ENCODE results near the gene CYYR1. TPM values are rescaled to one million over a fixed set of nuclear protein-coding genes. Genes with fewer than 3 reads are reported as not detected.

Gene CYYR1
- not detected for total RNA-seq

DNA sequence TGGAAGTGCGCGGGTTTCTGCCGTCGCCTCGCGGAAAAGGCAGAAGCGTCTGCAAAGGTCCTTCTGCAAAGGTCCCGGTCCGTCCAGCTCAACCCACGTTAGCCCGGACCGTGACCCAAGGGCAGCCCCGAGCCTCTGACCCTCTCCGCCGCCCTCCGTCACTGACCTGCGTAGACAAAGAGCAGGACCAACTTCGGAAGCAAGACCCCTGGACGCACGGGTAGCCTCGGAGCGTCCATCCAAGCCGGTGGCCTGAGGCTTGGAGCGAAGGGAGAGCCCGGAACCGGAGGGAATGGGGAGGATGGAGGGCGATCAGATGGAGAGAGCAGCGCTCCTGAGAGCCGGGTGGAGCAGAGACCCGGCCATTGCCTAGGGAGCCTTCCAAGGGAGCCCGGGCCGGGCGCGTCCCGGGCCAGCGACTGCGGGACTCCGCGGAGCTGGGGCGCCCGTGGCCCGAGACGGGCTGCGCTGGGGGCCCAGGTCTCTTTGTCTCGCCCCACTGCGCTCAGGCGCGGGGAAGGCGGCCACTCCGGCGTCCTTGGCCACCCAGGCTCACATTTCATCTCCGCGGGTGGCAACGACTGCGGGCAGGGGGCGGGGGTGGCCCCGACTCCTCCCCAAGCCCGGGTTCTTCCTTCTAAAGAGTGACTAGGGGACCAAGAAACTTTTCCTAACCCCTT, at the start of gene CYYR1:
CYYR1 (minus strand) TSS at position 585 of the 680 bp plus-strand sequence; CDS start at position 239, 346 bp downstream.
- ATAC-seq (ENCODE audit: low read depth) (no peak), DNase-seq (no peak)
- Mint-ChIP-seq H3K4me3 (no peak within 1 kb of the TSS), H3K4me1 (no peaks in the 10 kb centered on the region), H3K9me3 (no peaks in the 10 kb centered on the region), H3K27me3 (peaks cover 32% of the 10 kb centered on the region), H3K27ac (no peak within 1 kb of the TSS), H3K36me3 (no peaks in the 10 kb centered on the region)
- POLR2A ChIA-PET: no interaction called here

GRCh38 chr21:26617176-26617575, 44.1 kb upstream of the CYYR1 start:
- no peaks in the 10 kb centered on the region for H3K36me3 Mint-ChIP-seq
- no peak for DNase-seq
- no peak for ATAC-seq (ENCODE audit: low read depth)
- no peak overlapping the region for H3K4me3 Mint-ChIP-seq
- POLR2A ChIA-PET: no interaction called here
- no peaks in the 10 kb centered on the region for H3K27me3 Mint-ChIP-seq
- H3K27ac Mint-ChIP-seq: no peak overlapping the region
- no peaks in the 10 kb centered on the region for H3K4me1 Mint-ChIP-seq
- no peaks in the 10 kb centered on the region for H3K9me3 Mint-ChIP-seq

- POLR2A ChIA-PET: no interaction called here
- Mint-ChIP-seq H3K36me3 (no peaks in the 10 kb centered on the region), H3K4me1 (no peaks in the 10 kb centered on the region), H3K27ac (no peak overlapping the region), H3K27me3 (no peaks in the 10 kb centered on the region), H3K9me3 (no peaks in the 10 kb centered on the region), H3K4me3 (no peak overlapping the region)
- DNase-seq (no peak), ATAC-seq (ENCODE audit: low read depth) (no peak)
Measured at GRCh38 chr21:26614251-26614650, 41.2 kb upstream of the CYYR1 start.

GRCh38 chr21:26599261-26599660, 26.2 kb upstream of the CYYR1 start:
- Mint-ChIP-seq H3K4me3 (no peak overlapping the region), H3K36me3 (no peaks in the 10 kb centered on the region), H3K27ac (no peak overlapping the region), H3K9me3 (no peaks in the 10 kb centered on the region), H3K4me1 (no peaks in the 10 kb centered on the region), H3K27me3 (no peaks in the 10 kb centered on the region)
- ATAC-seq (ENCODE audit: low read depth): no peak
- DNase-seq: no peak
- POLR2A ChIA-PET: no interaction called here

- POLR2A ChIA-PET: no interaction called here
- no peaks in the 10 kb centered on the region for H3K27me3 Mint-ChIP-seq
- no peak for DNase-seq
- H3K36me3 Mint-ChIP-seq: no peaks in the 10 kb centered on the region
- no peak overlapping the region for H3K4me3 Mint-ChIP-seq
- H3K4me1 Mint-ChIP-seq: no peaks in the 10 kb centered on the region
- H3K9me3 Mint-ChIP-seq: no peaks in the 10 kb centered on the region
- no peak for ATAC-seq (ENCODE audit: low read depth)
- no peak overlapping the region for H3K27ac Mint-ChIP-seq
Measured at GRCh38 chr21:26597981-26598380, 24.9 kb upstream of the CYYR1 start.

- Mint-ChIP-seq H3K27ac (no peak overlapping the region), H3K9me3 (no peaks in the 10 kb centered on the region), H3K36me3 (no peaks in the 10 kb centered on the region), H3K4me3 (no peak overlapping the region), H3K27me3 (no peaks in the 10 kb centered on the region), H3K4me1 (no peaks in the 10 kb centered on the region)
- POLR2A ChIA-PET: no interaction called here
- DNase-seq (no peak), ATAC-seq (ENCODE audit: low read depth) (no peak)
Measured at GRCh38 chr21:26597031-26597430, 23.9 kb upstream of the CYYR1 start.

- Mint-ChIP-seq H3K4me1 (no peaks in the 10 kb centered on the region), H3K27ac (no peak overlapping the region), H3K4me3 (no peak overlapping the region), H3K27me3 (no peaks in the 10 kb centered on the region), H3K9me3 (no peaks in the 10 kb centered on the region), H3K36me3 (no peaks in the 10 kb centered on the region)
- DNase-seq (no peak), ATAC-seq (ENCODE audit: low read depth) (no peak)
- POLR2A ChIA-PET: no interaction called here
Measured at GRCh38 chr21:26595971-26596370, 22.9 kb upstream of the CYYR1 start.

DNA sequence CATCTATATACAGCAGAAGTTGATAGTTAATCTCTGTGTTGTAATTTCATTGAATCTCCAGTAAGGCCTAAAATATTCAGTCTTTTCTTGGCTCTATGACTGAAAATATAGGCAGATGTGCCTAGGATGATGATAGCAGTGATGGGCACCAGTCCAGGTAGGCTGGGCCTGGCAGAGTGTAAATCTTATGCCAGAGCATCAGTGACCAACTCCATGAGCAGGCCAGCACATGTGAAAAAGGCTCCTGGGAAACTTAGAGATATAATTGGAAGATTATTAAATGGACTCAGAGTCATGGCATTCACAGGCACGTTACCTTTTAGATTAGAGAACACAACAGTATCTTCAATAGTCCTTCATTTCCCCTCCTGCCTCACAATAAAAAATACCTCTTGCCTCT, 20.7 kb upstream of the CYYR1 start:
- Mint-ChIP-seq H3K27me3 (no peaks in the 10 kb centered on the region), H3K4me1 (no peaks in the 10 kb centered on the region), H3K4me3 (no peak overlapping the region), H3K27ac (no peak overlapping the region), H3K36me3 (no peaks in the 10 kb centered on the region), H3K9me3 (no peaks in the 10 kb centered on the region)
- POLR2A ChIA-PET: no interaction called here
- ATAC-seq (ENCODE audit: low read depth) (no peak), DNase-seq (no peak)

- POLR2A ChIA-PET: no interaction called here
- Mint-ChIP-seq H3K27ac (no peak overlapping the region), H3K9me3 (no peaks in the 10 kb centered on the region), H3K4me1 (no peaks in the 10 kb centered on the region), H3K27me3 (no peaks in the 10 kb centered on the region), H3K4me3 (no peak overlapping the region), H3K36me3 (no peaks in the 10 kb centered on the region)
- DNase-seq (no peak), ATAC-seq (ENCODE audit: low read depth) (no peak)
Measured at GRCh38 chr21:26591543-26591942, 18.5 kb upstream of the CYYR1 start.

DNA sequence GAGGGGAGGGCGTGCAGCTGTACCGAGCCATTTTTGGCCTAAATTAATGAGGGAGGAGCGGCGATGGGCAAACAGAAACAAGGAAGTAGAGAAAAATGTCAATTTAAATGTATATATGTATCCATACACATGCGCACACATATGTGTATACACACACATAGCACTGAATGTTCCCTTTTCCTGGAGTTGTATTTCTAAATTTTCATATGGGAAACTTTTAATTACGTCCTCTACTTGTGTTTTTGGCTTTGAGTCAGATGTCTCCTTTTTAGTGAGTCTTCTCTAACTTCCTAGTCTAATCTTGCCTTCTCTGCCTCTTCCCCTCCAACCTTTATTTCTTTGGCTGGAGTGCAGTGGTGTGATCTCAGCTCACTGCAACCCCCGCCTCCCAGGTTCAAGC, 15.4 kb upstream of the CYYR1 start:
- no peaks in the 10 kb centered on the region for H3K9me3 Mint-ChIP-seq
- DNase-seq: no peak
- no peaks in the 10 kb centered on the region for H3K4me1 Mint-ChIP-seq
- no peak overlapping the region for H3K4me3 Mint-ChIP-seq
- POLR2A ChIA-PET: no interaction called here
- H3K27ac Mint-ChIP-seq: no peak overlapping the region
- H3K27me3 Mint-ChIP-seq: no peaks in the 10 kb centered on the region
- H3K36me3 Mint-ChIP-seq: no peaks in the 10 kb centered on the region
- no peak for ATAC-seq (ENCODE audit: low read depth)

- no peak for ATAC-seq (ENCODE audit: low read depth)
- Mint-ChIP-seq H3K9me3 (no peaks in the 10 kb centered on the region), H3K36me3 (no peaks in the 10 kb centered on the region), H3K27ac (no peak overlapping the region), H3K4me3 (no peak overlapping the region), H3K27me3 (no peaks in the 10 kb centered on the region), H3K4me1 (no peaks in the 10 kb centered on the region)
- no peak for DNase-seq
- POLR2A ChIA-PET: no interaction called here
Measured at GRCh38 chr21:26587736-26588201, 14.7 kb upstream of the CYYR1 start.

GRCh38 chr21:26583769-26584168, 10.7 kb upstream of the CYYR1 start:
- H3K4me3 Mint-ChIP-seq: no peak overlapping the region
- H3K27ac Mint-ChIP-seq: no peak overlapping the region
- H3K9me3 Mint-ChIP-seq: peaks cover 10% of the 10 kb centered on the region
- no peaks in the 10 kb centered on the region for H3K36me3 Mint-ChIP-seq
- no peak for DNase-seq
- POLR2A ChIA-PET: no interaction called here
- no peaks in the 10 kb centered on the region for H3K27me3 Mint-ChIP-seq
- no peak for ATAC-seq (ENCODE audit: low read depth)
- H3K4me1 Mint-ChIP-seq: no peaks in the 10 kb centered on the region

DNA sequence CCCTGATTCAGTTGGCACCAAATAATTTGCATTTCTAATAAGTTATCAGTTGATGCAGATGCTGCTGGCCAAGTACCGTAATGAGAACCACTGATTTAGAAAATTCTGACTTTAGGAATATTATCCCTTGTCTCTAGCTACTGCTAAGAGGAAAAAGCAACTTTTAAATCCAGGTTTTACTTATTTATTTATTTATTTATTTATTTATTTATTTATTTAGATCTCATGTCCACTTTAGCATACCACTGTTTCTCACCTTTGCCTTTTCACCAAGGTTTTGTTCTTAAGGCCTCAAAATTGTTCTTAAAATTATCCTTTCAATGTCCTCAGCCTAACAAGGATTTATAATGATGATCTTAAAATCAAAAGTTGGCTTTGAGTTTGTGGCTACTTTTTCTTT, 8.7 kb upstream of the CYYR1 start:
- no peaks in the 10 kb centered on the region for H3K27me3 Mint-ChIP-seq
- H3K9me3 Mint-ChIP-seq: peaks cover 10% of the 10 kb centered on the region
- no peak overlapping the region for H3K4me3 Mint-ChIP-seq
- ATAC-seq (ENCODE audit: low read depth) (no peak), DNase-seq (no peak)
- H3K27ac Mint-ChIP-seq: no peak overlapping the region
- POLR2A ChIA-PET: no interaction called here
- no peaks in the 10 kb centered on the region for H3K4me1 Mint-ChIP-seq
- H3K36me3 Mint-ChIP-seq: no peaks in the 10 kb centered on the region

DNA sequence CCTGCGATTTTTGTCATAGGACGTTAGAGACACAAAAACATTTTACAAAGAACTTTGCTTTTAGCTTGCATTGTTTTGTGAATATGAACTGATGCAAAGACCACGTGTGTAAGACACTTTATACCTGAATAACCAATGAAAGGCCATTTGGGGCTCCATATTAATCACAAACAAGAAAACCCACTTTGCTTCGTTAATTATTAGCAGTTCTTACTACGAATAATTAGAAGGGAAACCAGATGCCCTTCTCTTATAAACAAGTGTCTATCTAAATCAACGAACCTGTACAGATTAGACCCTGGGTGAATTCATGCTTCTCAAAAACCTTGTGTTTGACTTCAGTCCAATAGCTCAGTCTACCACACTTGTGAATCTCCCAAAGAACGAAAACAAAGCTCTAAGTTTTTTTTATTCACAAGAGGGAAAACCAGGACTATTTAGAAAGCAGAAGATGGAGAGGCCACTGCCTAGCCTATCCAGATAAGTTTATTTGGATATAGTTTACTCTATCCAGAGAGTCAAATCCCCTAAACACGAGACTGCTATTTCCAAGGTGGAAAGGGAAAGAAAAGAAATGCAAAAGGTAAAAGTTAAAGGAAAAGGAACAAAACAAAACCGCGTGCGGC, 897 bp downstream of the CYYR1 start:
- peaks cover 32% of the 10 kb centered on the region for H3K27me3 Mint-ChIP-seq
- no peaks in the 10 kb centered on the region for H3K36me3 Mint-ChIP-seq
- DNase-seq (no peak), ATAC-seq (ENCODE audit: low read depth) (no peak)
- H3K4me1 Mint-ChIP-seq: no peaks in the 10 kb centered on the region
- no peak overlapping the region for H3K4me3 Mint-ChIP-seq
- POLR2A ChIA-PET: no interaction called here
- H3K9me3 Mint-ChIP-seq: no peaks in the 10 kb centered on the region
- H3K27ac Mint-ChIP-seq: no peak overlapping the region

Measured in activated naive CD8-positive, alpha-beta T cell treated with anti-CD3 and anti-CD28 coated beads, Interleukin-2, amount 10 ng/mL, durations not matched to agents 7 days and 5 days (primary cell).